Mesodermal cell (in vitro differentiated cells): ENCODE data around the gene COQ3.

Source experiments
- H3K27ac ChIP-seq: 2 replicates; pipeline ENCODE4 v1.7.0; 2013; ENCODE audit warnings: mild to moderate bottlenecking, low read depth, low read length, moderate library complexity; ENCODE audit not compliant: severe bottlenecking
- H3K36me3 ChIP-seq: 2 replicates; pipeline ENCODE4 v1.7.1; 2013; ENCODE audit warnings: mild to moderate bottlenecking, low read length, moderate library complexity; ENCODE audit not compliant: control insufficient read depth, insufficient read depth
- H3K4me1 ChIP-seq: one replicate; pipeline ENCODE4 v1.7.1; 2013; ENCODE audit warnings: mild to moderate bottlenecking, low read length; ENCODE audit not compliant: insufficient read depth, control insufficient read depth, poor library complexity, severe bottlenecking
- H3K4me3 ChIP-seq: 2 replicates; pipeline ENCODE4 v1.7.0; 2013; ENCODE audit warnings: low read length, control low read depth, mild to moderate bottlenecking; ENCODE audit not compliant: insufficient read depth, poor library complexity, severe bottlenecking; ENCODE audit errors: extremely low read depth
- H3K9me3 ChIP-seq: 2 replicates; pipeline ENCODE4 v1.7.1; 2013; ENCODE audit warnings: mild to moderate bottlenecking, low read length, moderate library complexity; ENCODE audit not compliant: control insufficient read depth
- WGBS, 2 experiments: methylation state at CpG; one replicate each; pipeline ENCODE4 v1.1.5; 2013; ENCODE audit warnings: missing lambda C conversion rate in 2 of 2; ENCODE audit not compliant: insufficient coverage in 2 of 2; 5-methylcytosine and 5-hydroxymethylcytosine counted together

Gene COQ3

DNA sequence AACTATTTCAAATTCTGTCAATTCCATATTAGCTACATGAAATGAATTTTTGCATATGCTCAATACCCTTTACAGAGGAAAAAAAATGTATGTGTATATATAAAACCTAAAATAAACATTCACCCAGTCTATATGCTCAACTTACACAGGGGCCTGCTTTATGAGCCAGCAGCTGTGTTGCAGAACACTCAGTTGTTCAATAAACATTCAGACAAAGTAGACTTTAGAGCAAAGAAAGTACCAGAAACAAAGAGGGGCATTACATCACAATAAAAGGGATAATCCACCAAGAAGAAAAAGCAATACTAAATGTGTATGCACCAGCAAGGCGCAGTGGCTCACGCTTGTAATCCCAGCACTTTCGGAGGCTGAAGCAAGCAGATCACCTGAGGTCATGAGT, 9.5 kb downstream of the COQ3 start:
- Histone ChIP-seq H3K4me1 (no peaks in the 10 kb centered on the region), H3K4me3 (no peak overlapping the region), H3K9me3 (no peaks in the 10 kb centered on the region), H3K36me3 (no peaks in the 10 kb centered on the region), H3K27ac (no peak overlapping the region)
- WGBS, 2 experiments, result 94 to 97% methylated on average over 3 of the region's 3 CpGs

DNA sequence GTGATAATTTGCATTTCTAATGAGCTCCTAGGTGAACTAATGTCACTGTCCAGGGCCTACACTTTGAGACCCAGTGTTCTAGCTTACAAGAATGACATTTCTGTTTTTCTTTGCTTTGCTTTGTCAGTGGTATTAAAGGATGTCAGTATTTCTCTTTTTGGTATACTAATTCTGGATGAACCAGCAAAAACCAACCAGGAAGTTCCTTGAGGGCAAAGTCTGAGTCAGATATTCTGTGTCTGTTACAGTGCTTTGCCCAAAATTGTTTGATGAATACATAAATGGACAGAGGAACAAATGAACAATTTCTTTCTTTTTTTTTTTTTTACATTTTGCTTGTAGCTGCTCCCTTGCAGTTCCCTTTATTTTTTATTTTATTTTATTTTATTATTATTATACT, 15.4 kb downstream of the COQ3 start:
- Histone ChIP-seq H3K36me3 (no peaks in the 10 kb centered on the region), H3K4me3 (no peak overlapping the region), H3K27ac (no peak overlapping the region), H3K9me3 (no peaks in the 10 kb centered on the region), H3K4me1 (no peaks in the 10 kb centered on the region)

DNA sequence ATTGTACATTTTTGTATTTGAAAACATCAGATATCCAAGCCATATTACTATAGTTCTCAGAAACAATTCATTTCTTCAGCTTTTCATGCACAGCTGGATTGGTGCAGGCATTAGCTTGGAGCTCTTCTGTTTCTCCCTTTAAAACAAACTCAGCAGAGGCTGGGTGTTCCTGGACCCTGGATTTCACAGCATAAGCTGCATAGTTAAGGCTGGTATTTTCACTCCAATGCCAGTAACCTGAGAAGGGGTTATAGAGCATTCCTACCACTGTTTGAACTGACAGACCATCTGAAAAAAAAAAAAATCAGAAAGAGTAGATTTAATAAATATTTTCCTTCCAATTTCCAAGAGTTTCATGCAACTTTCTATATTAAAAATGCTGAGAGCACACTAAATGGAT, 24.5 kb downstream of the COQ3 start:
- no peak overlapping the region for H3K4me3 ChIP-seq
- H3K27ac ChIP-seq, result no peak overlapping the region
- H3K4me1 ChIP-seq, result no peaks in the 10 kb centered on the region
- no peaks in the 10 kb centered on the region for H3K9me3 ChIP-seq
- H3K36me3 ChIP-seq, result no peaks in the 10 kb centered on the region

DNA sequence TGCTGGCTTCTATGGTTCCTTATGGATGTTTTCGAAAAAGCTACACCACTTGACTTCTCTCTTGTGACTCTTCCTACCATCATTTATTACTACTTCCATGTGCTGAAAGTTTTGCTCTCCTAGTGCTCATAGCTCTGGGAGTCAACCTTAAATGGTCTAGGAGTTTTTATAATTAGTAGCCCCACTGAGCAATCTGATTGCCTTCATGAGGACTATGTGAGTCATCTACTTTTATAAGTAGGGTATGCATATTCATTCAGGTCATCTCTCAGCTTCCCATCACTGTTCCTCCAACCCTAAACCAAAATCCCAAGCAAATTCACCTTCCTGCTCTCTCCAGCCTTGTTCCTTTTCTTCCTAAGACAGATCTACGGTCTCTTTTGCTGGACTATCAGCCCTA, 27.1 kb downstream of the COQ3 start:
- no peak overlapping the region for H3K4me3 ChIP-seq
- 100% methylated on average over 1 of the region's 2 CpGs; no CpG with 5 or more reads in 1 of the 2 experiments for WGBS, 2 experiments
- H3K36me3 ChIP-seq, result no peaks in the 10 kb centered on the region
- H3K4me1 ChIP-seq, result no peaks in the 10 kb centered on the region
- H3K27ac ChIP-seq, result no peak overlapping the region
- no peaks in the 10 kb centered on the region for H3K9me3 ChIP-seq

DNA sequence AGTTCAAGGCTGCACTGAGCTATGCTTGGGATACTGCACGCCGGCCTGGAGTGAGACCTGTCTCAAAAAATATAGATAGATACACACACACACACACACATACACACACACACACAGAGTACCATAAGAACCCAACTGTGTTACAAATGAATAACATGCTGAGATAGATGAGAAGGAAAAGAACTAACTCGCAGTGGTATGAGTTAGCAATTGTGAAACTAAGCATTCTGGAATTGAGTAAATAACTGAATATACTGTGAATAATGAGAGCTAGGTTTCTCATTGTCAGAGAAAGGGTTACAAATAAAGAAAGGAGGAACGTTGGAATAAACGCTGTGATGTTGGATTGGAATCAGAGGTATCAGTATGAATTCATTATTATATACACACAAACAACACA, 30.0 kb downstream of the COQ3 start:
- Histone ChIP-seq H3K36me3 (no peaks in the 10 kb centered on the region), H3K27ac (no peak overlapping the region), H3K4me3 (no peak overlapping the region), H3K4me1 (no peaks in the 10 kb centered on the region), H3K9me3 (no peaks in the 10 kb centered on the region)
- 89 to 100% methylated on average over 1 of the region's 5 CpGs for WGBS, 2 experiments

DNA sequence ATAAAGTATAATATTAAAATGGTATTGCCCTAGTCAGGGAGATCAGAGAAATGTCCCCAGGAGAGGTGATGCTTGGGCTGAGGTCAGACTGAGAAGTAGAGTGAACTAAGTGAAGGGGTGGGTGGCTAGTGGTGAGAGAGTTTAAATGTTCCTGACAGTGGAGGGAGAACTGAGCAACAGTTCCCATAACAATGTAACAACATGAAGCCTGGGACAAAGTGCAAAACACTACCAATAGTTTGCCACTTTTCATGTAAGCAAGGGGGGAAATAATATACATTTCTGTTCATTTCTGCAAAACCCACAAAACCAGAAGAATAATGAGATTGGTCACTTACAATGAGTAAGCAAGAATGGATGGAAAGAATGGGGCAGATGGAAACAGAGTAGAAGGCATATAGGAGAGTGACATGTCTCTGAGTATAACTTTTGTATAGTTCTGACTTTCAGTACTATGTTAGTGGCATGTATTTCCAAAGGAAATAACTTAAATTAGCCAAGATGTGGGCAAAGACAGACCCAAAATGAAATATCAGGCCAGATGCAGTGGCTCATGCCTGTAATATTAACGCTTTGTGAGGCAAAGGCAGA, 31.2 kb downstream of the COQ3 start:
- no peaks in the 10 kb centered on the region for H3K4me1 ChIP-seq
- H3K4me3 ChIP-seq, result no peak overlapping the region
- WGBS, 2 experiments, result 92 to 100% methylated on average over 1 of the region's 1 CpG

DNA sequence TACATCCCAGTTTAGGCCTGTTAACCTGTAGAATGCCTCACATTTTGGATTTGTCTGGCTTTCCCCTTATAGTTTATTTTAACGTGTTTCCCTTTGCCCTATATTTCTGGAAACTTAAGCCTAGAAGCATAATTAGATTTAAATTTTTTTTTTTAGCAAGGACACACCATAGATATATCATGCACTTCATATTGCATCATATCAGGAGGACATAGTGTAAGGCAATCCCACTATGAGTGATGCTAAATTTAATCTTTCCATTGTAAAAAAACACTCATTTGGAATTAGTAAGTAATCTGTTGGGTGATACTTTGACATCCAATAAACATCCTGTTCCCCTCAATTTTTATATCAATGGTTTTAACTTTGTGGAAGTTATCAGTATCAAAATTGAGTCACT, 34.2 kb downstream of the COQ3 start:
- no CpG with 5 or more reads among the region's 1 CpG for WGBS, 2 experiments
- Histone ChIP-seq H3K4me3 (no peak overlapping the region), H3K36me3 (no peaks in the 10 kb centered on the region), H3K27ac (no peak overlapping the region), H3K9me3 (no peaks in the 10 kb centered on the region), H3K4me1 (no peaks in the 10 kb centered on the region)

More for the DNA sequence above, 31.2 kb downstream of the COQ3 start:
- Histone ChIP-seq H3K9me3 (no peaks in the 10 kb centered on the region), H3K36me3 (no peaks in the 10 kb centered on the region), H3K27ac (no peak overlapping the region)

DNA sequence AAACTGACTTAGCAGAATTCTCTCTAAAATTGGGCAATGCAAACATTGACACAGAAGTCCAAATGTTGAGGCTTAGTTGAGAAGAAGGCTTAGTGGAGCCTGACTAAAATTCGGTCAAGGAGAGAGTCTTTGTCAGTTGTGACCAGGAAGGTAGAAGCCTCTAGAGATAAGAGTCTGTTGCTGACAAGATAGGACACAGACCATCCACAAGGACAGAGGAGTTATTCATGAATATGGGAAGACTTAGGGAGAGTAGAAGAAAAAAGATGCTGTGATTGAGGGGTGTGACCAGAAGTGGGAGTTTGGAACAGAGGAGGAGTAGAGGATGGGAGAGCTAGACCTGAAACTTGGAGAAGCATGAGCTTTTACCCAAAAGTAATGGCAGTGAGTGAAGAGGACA, 37.4 kb downstream of the COQ3 start:
- Histone ChIP-seq H3K4me3 (no peak overlapping the region), H3K27ac (no peak overlapping the region), H3K36me3 (no peaks in the 10 kb centered on the region), H3K9me3 (no peaks in the 10 kb centered on the region), H3K4me1 (no peaks in the 10 kb centered on the region)
- WGBS, 2 experiments, result 83 to 91% methylated on average over 1 of the region's 1 CpG

DNA sequence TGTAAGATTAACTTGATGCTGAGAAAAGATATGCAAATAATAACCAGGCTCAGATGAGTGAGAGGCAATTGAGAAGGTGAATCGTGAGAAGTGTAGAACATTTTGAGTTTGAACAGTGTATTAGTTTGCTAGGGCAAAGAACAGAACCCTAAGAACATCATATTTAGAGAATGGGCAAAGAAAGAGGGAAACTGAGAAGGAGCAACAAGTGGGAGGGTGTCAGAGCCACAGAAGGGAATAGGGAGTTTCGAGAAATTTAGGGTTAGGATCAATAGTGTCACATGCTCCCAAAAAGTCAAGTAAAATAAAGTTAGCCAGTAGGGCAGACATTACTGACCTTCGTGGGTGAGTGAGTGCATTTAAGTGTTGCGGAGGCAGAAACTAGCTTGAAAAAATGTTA, 39.0 kb downstream of the COQ3 start:
- Histone ChIP-seq H3K9me3 (no peaks in the 10 kb centered on the region), H3K4me3 (no peak overlapping the region), H3K27ac (no peak overlapping the region), H3K4me1 (no peaks in the 10 kb centered on the region), H3K36me3 (no peaks in the 10 kb centered on the region)
- 63 to 86% methylated on average over 3 to 4 of the region's 4 CpGs for WGBS, 2 experiments

DNA sequence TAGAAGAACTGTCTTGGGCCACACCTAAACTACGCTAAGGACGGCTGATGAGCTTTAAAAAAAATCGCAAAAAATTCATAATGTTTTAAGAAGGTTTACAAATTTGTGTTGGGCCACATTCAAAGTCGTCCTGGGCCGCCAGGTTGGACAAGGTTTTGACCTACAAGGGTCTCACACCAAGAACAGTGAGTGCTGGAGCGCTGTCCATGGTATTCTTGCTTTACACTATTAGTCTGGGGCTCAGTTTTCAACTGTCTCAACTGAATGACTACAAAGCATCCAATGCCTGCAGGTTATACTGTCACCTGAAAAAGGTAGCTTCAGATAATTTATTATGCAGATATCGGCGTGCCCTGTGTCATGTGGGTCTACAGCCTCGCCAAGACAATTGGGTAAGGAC, 40.9 kb downstream of the COQ3 start:
- Histone ChIP-seq H3K4me1 (no peaks in the 10 kb centered on the region), H3K4me3 (no peak overlapping the region), H3K9me3 (no peaks in the 10 kb centered on the region), H3K27ac (no peak overlapping the region), H3K36me3 (no peaks in the 10 kb centered on the region)
- WGBS, 2 experiments, result 75 to 85% methylated on average over 9 of the region's 9 CpGs

DNA sequence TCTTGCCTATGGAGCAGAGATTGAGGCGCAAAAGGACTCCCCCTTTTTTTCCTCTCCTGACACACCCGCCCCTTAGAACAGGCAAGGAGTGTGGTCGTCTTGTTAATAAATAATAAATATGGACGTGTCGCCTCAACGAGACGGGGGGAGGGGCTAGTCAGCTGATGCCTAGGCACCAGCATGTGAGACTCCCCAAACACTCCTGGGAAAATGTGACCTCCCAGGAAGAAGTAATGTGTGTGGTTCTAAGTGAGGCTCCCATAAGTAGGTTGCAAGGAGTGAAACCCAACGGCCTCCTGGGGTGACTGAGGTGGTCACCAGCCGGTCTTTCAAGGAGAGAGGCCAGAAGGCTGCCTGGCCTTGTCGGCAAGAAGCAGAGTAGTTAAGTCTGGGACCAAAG, 43.4 kb downstream of the COQ3 start:
- no peaks in the 10 kb centered on the region for H3K36me3 ChIP-seq
- no peaks in the 10 kb centered on the region for H3K4me1 ChIP-seq
- H3K4me3 ChIP-seq, result no peak overlapping the region
- H3K9me3 ChIP-seq, result no peaks in the 10 kb centered on the region
- no peak overlapping the region for H3K27ac ChIP-seq
- 62 to 73% methylated on average over 2 to 6 of the region's 10 CpGs for WGBS, 2 experiments
